GM10266 (cell line): Measurements from ENCODE around the gene DPY19L2.
"Not testable (repeated sequence)": the region's sequence is repeated elsewhere in the genome, so short reads cannot be mapped to it uniquely, and the experiment has no call there.

Experiments
- DNase-seq: peaks from one replicate; pipeline ENCODE4 v3.0.0; 2012; ENCODE audit errors: extremely low spot score
- CTCF ChIP-seq: IDR thresholded peaks from 2 replicates; pipeline ENCODE4 v1.5.1; 2012; ENCODE audit warnings: mild to moderate bottlenecking, low read depth; ENCODE audit not compliant: control insufficient read depth, insufficient read depth; ENCODE audit errors: missing control alignments

DPY19L2 gene

GRCh38 chr12:63668028-63668799 is at the start of gene DPY19L2:
TSS of gene DPY19L2 (minus strand) at chr12:63668493. CDS start at chr12:63668393, 100 bp downstream.
- no peak for TF ChIP-seq CTCF
- DNase-seq = peak; percentile 18

DNA sequence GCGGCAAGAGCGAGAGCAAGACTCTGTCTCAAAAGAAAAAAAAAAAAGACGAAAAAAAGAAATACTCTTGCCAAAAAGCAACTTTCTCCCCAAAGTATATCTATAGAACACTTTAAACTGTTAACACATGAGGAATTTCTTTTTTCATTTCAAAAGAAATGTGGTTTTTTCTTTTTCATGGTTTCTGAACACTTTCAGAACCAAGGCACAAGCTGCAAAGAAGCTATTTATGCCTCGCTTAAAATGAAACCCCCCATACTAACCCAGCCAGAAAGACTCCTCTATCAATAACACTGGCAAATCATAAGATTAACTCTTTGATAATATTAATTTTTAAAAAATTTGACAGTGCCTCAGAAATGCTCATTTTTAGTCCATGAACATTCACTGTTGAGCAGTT is 48.6 kb upstream of the DPY19L2 start:
- not testable (repeated sequence) for DNase-seq

- DNase-seq = not testable (repeated sequence)
Measured at GRCh38 chr12:63715107-63715625, 46.9 kb upstream of the DPY19L2 start.

DNA sequence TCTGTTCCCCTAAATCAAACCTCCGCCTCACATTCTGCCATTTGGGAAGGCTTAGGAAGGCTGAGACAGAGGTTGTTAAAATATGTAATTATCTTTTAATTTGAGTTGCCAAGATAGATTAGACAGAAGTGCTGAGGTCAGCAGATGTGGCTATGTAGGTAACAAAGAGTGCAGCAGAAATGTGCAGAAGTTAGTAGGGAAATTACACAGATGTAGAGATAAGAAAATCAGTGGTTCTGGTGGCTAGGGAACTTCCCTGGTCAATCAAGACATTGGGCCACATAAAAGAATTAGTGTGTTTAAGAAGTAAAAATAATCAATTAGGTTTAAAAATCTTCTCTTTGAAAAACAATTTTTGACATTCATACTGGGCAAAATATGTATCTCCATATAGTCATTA is 46.1 kb upstream of the DPY19L2 start:
- DNase-seq = not testable (repeated sequence)

DNA sequence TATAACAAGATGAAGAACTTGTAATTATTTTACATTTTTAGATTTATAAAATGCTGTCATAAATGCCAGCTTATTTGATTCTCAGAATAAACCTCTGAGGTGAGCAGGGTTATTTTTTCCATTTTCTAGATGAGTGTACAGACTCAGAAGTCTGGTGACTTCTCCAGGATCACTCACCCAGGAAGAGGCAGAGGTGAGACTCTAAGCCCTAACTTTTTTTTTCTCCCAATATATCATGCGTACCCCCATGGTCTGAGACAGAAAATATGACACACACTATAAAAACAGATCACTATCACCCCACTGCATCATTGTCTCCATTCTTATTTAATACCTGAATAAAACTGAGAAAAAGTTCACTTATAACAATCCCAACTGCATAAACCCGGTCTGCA is 45.4 kb upstream of the DPY19L2 start:
- DNase-seq = not testable (repeated sequence)

GRCh38 chr12:63712979-63713680 is 44.8 kb upstream of the DPY19L2 start:
- not testable (repeated sequence) for DNase-seq

GRCh38 chr12:63712376-63712974 is 44.2 kb upstream of the DPY19L2 start:
- not testable (repeated sequence) for DNase-seq

DNA sequence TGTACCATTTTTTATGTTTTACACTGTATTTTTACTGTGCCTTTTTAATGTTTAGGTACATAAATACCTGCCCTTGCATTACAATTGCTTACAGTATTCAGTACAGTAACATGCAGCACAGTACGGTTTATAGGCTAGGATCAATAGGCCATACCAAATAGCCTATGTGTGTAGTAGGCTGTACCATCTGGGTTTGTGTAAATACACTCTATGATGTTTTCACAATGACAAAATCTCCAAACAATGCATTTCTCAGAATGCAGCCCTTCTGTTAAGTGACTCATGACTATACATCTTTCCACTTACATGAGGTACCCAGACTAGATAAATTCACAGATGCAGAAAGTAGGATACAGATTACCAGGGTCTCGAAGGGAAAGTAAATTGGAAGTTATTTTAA is 43.0 kb upstream of the DPY19L2 start:
- not testable (repeated sequence) for DNase-seq

DNA sequence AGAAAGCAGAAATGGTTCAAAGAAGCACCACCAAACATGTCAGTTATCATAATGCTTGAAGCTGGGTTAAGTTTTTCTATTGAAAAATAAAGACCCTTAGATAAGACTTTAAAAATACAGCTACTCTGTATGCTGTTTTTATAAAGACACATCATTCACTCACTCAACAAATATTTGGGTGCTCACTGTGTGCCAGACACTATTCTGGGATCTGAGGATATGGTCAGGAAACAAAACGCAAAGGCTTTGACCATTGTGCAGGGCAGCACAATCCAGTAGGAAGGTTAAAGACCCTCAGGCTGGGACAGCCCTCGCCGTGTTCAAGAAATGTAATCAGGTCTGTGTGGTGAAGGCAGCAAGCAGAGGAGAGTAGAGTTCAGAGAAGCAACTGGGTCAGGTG is 38.0 kb upstream of the DPY19L2 start:
- DNase-seq = no peak
- TF ChIP-seq CTCF = no peak

GRCh38 chr12:63699678-63700382 is 31.5 kb upstream of the DPY19L2 start:
- DNase-seq = not testable (repeated sequence)

- not testable (repeated sequence) for DNase-seq
Measured at GRCh38 chr12:63699011-63699410, 30.7 kb upstream of the DPY19L2 start.

DNA sequence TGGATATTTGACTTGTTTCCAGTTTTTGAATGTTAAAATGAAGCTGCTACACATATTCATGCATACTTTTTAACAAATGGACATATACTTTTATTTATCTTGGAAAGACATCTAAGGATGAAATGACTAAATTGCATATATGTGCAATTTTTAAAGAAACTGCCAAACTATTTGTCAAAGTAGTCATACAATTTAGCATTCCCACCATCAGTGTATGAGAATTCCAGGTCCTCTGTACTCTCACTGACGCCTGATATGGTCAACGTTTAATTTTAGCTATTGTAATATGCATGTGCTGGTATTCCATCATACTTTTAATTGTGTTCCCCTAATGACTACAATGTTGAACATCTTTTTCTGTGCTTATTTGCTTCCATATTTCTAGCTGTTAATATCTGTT is 22.5 kb upstream of the DPY19L2 start:
- DNase-seq = not testable (repeated sequence)

DNA sequence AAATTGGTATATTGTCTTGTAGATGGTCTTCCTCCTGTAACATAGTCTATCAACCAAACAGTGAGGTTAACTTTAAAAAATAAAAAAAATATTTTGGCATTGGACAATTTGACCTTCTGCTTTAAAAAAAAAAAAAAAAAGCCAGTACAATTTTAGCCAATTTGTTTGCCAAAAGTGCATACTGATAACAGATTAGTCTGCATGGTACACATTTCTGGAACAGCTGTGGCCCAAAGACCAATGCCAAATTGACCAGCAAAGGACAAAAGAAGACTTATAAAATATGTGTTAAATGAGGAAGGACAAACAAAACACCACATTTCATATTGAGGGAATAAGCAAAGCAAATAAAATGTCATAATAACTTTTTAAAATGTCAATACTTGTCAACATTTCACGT is 20.8 kb upstream of the DPY19L2 start:
- not testable (repeated sequence) for DNase-seq

- not testable (repeated sequence) for DNase-seq
Measured at GRCh38 chr12:63686623-63687022, 18.3 kb upstream of the DPY19L2 start.

DNA sequence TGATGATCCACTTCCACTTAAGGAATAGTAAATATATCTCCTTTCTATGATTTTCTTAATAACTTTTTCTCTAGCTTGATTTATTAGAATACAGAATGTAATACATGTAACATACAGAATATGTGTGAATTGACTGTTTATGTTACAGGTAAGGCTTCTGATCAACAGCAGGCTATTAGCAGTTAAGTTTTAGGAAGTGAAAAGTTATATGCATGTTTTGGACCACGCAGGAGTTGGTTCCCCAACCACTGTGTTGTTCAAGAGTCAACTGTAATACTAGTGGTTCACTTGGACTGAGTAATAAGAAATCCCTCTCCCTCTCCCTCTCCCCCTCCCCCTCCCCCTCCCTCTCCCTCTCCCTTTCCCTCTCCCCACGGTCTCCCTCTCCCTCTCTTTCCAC is 17.5 kb upstream of the DPY19L2 start:
- not testable (repeated sequence) for DNase-seq

- DNase-seq = not testable (repeated sequence)
Measured at GRCh38 chr12:63682617-63683016, 14.3 kb upstream of the DPY19L2 start.

- DNase-seq = not testable (repeated sequence)
Measured at GRCh38 chr12:63680758-63681157, 12.5 kb upstream of the DPY19L2 start.

GRCh38 chr12:63672550-63672949 is 4.3 kb upstream of the DPY19L2 start:
- DNase-seq = not testable (repeated sequence)
